ENCODE results near the gene CIBAR2.
A peak's percentile ranks its signal among the peaks of the same experiment; 100 is the strongest.

The CIBAR2 gene

DNA sequence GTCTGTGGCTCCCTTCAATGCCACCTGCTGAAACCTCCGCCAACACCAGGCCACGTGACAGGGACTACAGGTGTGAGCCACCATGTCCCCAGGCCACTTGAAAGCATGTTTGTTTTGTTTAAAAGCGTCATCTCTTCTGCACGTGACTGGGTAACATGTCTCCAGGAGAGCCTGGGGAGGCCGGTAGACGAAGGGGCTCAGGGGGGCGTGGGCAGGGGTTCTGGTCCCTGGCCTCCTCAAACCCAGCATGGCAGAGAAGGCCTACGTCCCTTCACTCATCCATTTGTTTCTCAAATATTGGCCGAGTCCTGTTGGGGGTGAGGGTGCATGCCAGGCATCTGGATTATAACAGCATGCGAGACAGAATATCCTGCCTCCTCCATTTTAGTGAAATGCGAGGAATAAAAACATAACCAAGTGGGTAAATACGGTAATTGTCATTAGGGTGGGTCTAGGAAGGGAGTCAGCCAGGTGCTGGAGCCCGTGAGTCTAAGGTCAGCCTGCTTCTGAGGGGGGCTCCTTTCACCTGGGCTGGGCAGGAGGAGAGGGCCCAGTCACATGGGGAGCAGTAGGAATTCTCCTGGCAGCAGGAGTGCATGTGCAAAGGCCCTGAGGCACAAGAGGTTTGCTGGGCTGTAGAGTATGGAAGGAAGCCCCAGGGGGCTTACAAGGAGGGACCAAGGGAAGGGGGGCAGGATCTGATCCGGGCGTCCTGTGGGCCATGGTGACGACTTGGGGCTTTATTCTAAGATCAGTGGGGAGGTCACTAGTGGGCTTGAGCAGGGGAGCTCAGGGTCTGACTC lies 26.8 kb upstream of the CIBAR2 start:
- FAIRE-seq: no peak
- TF ChIP-seq POLR2AphosphoS5 (IDR thresholded peaks at IDR 0.05; ENCODE audit: low read depth, low read length) (no peak), PAX5 (IDR thresholded peaks at IDR 0.05; ENCODE audit: insufficient read depth, low read length, severe bottlenecking) (no peak), POLR2A (IDR thresholded peaks at IDR 0.05; ENCODE audit: low read depth, low read length) (no peak), SPI1 (IDR thresholded peaks at IDR 0.05; ENCODE audit: low read depth, low read length) (no peak), TAF1 (IDR thresholded peaks at IDR 0.05; ENCODE audit: low read depth, low read length) (no peak), POU2F2 (IDR thresholded peaks at IDR 0.05; ENCODE audit: low read depth, low read length) (no peak)
- DNase-seq (ENCODE audit: insufficient read length, low spot score): no peak

DNA sequence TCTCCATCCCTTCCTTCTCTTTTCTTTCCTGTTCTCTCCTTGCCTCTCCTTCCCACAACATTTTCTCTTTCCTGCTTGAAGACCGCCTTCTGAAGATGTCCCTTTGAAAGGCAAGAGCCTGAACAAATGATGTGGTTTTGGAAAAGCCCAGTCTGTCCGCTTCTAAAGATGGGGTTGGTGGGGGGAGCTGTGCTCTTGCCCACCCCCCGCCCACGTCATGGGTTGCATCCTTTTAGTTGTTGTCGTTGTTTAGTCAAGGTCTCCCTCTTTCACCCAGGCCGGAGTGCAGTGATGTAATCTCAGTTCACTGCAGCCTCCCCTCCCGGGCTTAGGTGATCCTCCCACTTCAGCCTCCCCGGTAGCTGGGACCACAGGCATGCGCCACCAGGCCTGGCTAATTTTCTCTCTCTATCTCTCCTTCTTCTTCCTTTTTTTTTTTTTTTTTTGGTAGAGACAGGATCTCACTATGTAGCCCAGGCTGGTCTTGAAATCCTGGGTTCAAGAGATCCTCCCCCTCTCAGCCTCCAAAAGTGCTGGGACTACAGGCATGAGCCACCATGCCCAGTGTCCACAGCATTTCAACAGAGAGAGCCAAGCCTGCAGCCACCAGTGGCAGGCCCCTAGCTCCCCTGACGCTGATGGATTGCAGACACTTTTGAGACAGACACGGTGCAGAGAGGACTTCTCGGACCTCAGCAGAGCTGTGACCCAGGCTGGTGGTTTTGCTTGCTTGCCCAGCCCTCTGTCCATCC lies 26.0 kb upstream of the CIBAR2 start:
- FAIRE-seq (no peak), DNase-seq (ENCODE audit: insufficient read length, low spot score) (no peak)
- TF ChIP-seq SPI1 (IDR thresholded peaks at IDR 0.05; ENCODE audit: low read depth, low read length) (no peak), POLR2A (IDR thresholded peaks at IDR 0.05; ENCODE audit: low read depth, low read length) (no peak), POLR2AphosphoS5 (IDR thresholded peaks at IDR 0.05; ENCODE audit: low read depth, low read length) (no peak), TAF1 (IDR thresholded peaks at IDR 0.05; ENCODE audit: low read depth, low read length) (no peak), POU2F2 (IDR thresholded peaks at IDR 0.05; ENCODE audit: low read depth, low read length) (no peak), PAX5 (IDR thresholded peaks at IDR 0.05; ENCODE audit: insufficient read depth, low read length, severe bottlenecking) (no peak)

DNA sequence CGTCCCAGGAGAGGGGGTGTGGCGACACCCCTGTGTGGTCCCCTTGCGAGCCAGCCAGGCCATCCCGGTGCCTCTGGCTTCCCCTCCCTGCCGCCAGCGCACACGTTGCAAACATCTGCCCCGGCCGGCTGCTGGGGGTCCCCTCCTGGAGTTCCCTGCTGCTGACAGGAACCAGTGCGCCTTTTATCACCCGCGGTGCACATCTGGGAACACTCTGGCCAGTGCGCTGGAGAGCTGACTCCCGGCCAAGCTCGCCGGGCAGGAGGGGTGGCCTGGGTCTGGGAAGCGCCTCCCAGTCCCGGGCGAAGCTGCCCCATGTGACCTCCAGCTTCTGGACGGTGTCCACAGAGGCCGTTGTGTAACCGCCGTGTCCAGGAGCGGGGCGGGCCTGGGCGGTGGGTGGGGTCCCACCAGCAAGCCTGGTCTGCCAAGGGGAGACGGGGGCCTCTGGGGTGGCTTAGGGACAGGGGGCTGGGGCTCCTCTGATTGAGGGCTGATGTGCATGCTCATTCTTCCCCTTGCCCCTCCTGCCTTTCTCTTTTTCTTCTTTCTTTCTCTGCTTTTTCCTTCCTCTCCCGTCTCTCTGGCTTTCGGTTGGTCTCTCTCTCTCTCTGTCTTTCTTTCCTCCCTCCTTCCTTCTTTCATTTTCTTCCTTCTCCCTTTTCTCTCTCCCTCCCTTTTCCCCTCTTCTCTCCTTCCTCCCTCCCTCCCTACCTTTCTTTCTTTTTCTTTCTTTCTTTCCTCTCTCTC lies 25.2 kb upstream of the CIBAR2 start:
- no peak for TF ChIP-seq PAX5 (IDR thresholded peaks at IDR 0.05; ENCODE audit: insufficient read depth, low read length, severe bottlenecking)
- TF ChIP-seq POU2F2 (IDR thresholded peaks at IDR 0.05; ENCODE audit: low read depth, low read length): no peak
- no peak for TF ChIP-seq TAF1 (IDR thresholded peaks at IDR 0.05; ENCODE audit: low read depth, low read length)
- TF ChIP-seq POLR2AphosphoS5 (IDR thresholded peaks at IDR 0.05; ENCODE audit: low read depth, low read length): no peak
- TF ChIP-seq POLR2A (IDR thresholded peaks at IDR 0.05; ENCODE audit: low read depth, low read length): no peak
- TF ChIP-seq SPI1 (IDR thresholded peaks at IDR 0.05; ENCODE audit: low read depth, low read length): no peak
- no peak for FAIRE-seq
- no peak for DNase-seq (ENCODE audit: insufficient read length, low spot score)

DNA sequence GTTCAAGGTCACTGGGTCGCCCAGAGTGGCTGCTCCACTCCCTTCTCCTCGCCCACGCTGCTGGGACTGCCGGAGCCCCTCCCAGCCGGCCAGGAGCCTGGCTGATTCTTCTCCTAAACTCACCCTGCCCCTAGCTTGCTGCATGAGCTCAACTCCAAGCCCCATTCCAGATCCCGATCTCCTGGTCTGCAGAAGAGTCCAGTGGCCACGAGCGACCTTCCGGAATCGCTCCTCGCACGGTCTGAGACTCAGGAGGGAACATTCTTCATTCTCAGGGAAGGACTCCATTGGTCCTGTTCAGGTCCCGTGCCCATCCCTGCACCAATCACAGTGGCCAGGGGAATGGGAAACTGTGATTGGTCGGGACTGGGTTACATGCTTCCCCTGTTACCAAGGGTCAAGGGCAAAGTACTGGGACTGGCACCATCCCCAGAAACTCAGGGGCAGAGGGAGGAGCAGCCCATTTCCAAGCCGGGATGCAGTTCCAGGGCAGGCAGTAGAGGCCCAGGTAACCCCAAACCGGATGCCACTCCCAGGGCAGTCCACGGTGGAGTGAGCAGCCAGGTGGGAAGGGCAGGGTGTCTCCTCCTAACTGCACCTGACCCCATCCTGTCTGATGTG lies 24.5 kb upstream of the CIBAR2 start:
- DNase-seq (ENCODE audit: insufficient read length, low spot score): no peak
- TF ChIP-seq POU2F2 (IDR thresholded peaks at IDR 0.05; ENCODE audit: low read depth, low read length) (0 out of 2 replicates have a peak, but pooled peaks have one; percentile 20), PAX5 (IDR thresholded peaks at IDR 0.05; ENCODE audit: insufficient read depth, low read length, severe bottlenecking) (no peak)
- no peak for FAIRE-seq

DNA sequence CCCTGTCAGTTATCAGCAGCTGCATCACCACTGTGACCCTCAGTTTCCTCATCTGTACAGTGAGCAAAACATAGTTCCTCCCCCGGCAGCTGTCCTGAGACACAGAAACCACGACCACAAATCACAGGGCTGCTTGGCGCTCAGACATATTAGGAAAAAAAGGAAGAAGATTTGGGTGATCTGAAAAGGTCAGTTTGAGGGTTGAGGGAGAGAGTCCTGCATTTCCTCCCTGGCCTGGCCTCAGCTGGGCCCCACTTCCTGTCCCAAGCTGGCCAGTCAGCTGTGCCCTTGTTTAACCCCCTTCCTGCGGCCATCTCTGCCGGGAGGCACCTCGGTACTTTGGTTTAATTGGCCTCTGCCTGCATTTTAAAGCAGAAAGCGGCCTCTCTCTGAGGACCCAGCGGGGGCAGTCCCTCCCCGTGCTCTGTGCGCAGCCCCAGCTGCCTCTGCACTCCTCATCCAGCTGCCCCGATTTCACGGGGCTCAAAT lies 24.0 kb upstream of the CIBAR2 start:
- TF ChIP-seq POLR2AphosphoS5 (IDR thresholded peaks at IDR 0.05; ENCODE audit: low read depth, low read length) (no peak), SPI1 (IDR thresholded peaks at IDR 0.05; ENCODE audit: low read depth, low read length) (peak; percentile 37; the same call in 1 of the 2 replicates)
- FAIRE-seq: peak; percentile 52
- DNase-seq (ENCODE audit: insufficient read length, low spot score): no peak

DNA sequence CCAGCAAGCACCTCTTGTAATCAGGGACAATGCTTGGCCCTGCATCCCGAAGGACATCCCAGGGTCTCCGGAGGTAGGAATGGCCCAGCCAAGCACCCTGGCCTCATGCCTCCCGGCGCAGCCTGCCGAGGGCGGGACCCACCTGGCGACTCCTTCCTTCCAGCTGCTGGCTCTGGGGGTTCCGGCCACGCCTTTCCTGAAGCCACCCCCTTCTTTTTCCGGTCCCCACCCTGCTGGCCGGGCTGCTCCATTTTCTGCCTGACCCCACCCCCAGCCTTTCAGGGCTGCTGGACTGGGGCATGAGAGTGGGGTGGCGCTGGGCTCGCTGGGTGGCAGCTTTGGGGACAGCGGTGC lies 22.5 kb upstream of the CIBAR2 start:
- TF ChIP-seq PAX5 (IDR thresholded peaks at IDR 0.05; ENCODE audit: insufficient read depth, low read length, severe bottlenecking): no peak
- TF ChIP-seq POLR2A (IDR thresholded peaks at IDR 0.05; ENCODE audit: low read depth, low read length): no peak
- TF ChIP-seq SPI1 (IDR thresholded peaks at IDR 0.05; ENCODE audit: low read depth, low read length): no peak
- TF ChIP-seq POU2F2 (IDR thresholded peaks at IDR 0.05; ENCODE audit: low read depth, low read length): no peak
- no peak for TF ChIP-seq POLR2AphosphoS5 (IDR thresholded peaks at IDR 0.05; ENCODE audit: low read depth, low read length)
- TF ChIP-seq TAF1 (IDR thresholded peaks at IDR 0.05; ENCODE audit: low read depth, low read length): no peak
- no peak for FAIRE-seq
- no peak for DNase-seq (ENCODE audit: insufficient read length, low spot score)

DNA sequence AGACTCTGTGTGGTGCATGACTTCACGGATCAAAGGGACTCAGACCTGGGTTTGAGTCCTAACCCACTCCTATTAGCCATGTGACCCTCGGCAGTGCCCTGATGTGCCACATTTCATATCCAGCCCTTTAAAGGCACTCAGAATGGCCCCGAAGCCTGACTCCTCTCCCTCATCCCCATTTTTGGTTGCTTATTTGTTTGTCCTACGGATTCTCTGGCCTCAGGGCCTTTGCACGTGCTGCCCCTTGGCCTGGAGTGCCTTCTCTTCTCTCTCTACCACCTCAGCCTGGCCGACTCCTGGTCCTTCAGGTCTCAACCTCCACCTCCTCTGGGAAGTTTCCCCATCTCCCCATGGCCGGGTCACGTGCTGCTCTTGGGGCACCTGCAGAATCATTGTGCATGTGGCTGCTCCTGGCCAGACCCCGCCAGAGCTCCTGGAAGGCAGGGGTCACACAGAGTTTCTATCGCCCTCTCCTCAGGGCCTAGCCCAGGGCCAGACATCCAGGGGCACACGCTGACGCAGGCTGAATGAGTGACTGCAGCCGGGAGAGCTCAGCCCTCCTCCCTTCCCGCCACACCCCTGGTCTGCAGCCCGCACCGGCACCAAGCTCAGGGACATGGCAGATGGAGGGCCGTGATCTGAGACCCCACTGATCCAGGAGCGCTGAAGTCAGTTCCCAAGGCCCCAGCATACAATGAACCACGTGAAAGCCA lies 22.0 kb upstream of the CIBAR2 start:
- FAIRE-seq (no peak), DNase-seq (ENCODE audit: insufficient read length, low spot score) (no peak)
- no peak for TF ChIP-seq TAF1 (IDR thresholded peaks at IDR 0.05; ENCODE audit: low read depth, low read length)
- no peak for TF ChIP-seq POLR2AphosphoS5 (IDR thresholded peaks at IDR 0.05; ENCODE audit: low read depth, low read length)
- no peak for TF ChIP-seq POLR2A (IDR thresholded peaks at IDR 0.05; ENCODE audit: low read depth, low read length)
- TF ChIP-seq PAX5 (IDR thresholded peaks at IDR 0.05; ENCODE audit: insufficient read depth, low read length, severe bottlenecking): no peak
- TF ChIP-seq SPI1 (IDR thresholded peaks at IDR 0.05; ENCODE audit: low read depth, low read length): no peak
- TF ChIP-seq POU2F2 (IDR thresholded peaks at IDR 0.05; ENCODE audit: low read depth, low read length): no peak

DNA sequence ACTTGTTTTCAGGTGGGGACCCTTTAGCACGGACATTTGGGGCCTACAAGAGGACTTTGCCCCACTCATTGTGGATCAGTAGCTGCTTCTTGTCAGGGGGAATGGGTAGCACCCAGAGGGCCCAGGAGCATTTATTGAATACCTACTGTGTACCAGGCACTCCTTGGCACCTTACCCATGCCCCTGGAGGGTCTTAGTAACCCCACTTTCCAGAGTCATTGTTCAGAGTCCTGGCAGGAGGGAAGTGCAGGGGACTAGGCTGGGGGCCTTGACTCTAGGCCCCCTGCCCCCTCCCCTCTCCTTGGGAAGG lies 21.0 kb upstream of the CIBAR2 start:
- FAIRE-seq (no peak), DNase-seq (ENCODE audit: insufficient read length, low spot score) (no peak)
- TF ChIP-seq SPI1 (IDR thresholded peaks at IDR 0.05; ENCODE audit: low read depth, low read length) (no peak), POU2F2 (IDR thresholded peaks at IDR 0.05; ENCODE audit: low read depth, low read length) (no peak), POLR2AphosphoS5 (IDR thresholded peaks at IDR 0.05; ENCODE audit: low read depth, low read length) (no peak), POLR2A (IDR thresholded peaks at IDR 0.05; ENCODE audit: low read depth, low read length) (no peak), TAF1 (IDR thresholded peaks at IDR 0.05; ENCODE audit: low read depth, low read length) (no peak), PAX5 (IDR thresholded peaks at IDR 0.05; ENCODE audit: insufficient read depth, low read length, severe bottlenecking) (no peak)
